Panc1 (cell line): ENCODE data around the gene BTG4. TPM values are rescaled to one million over a fixed set of nuclear protein-coding genes. Genes with fewer than 3 reads are reported as not detected.

Experiments used
- ATAC-seq: fragments of 200-7000 bp; cut with Tn5 transposase; 2 replicates; pipeline ENCODE4 v1.9.1; 2020; ENCODE audit warnings: mild to moderate bottlenecking, moderate library complexity
- BruUV-seq: library from RNA; stranded (reverse); fragments of 400-500 nt; replicated peaks from 2 replicates; lab custom pipeline; 2021; lab: Mats Ljungman, UMichigan
- CTCF ChIA-PET: fragments of 300-600 bp; sonication (Branson Sonifier 250); formaldehyde crosslinking; loops from one replicate; lab custom pipeline; 2022; ENCODE audit warnings: antibody characterized with exemption; lab: Charles Lee
- POLR2A ChIA-PET: fragments of 300-600 bp; sonication (Branson Sonifier 250); formaldehyde crosslinking; loops from one replicate; lab custom pipeline; 2022; ENCODE audit warnings: antibody characterized with exemption; lab: Charles Lee
- DNase-seq: peaks from one replicate; pipeline ENCODE4 v3.0.0-alpha.2; 2010; ENCODE audit warnings: low read depth, low spot score
- H3K27ac ChIP-seq: 2 replicates; pipeline ENCODE4 v1.5.1; 2011; ENCODE audit warnings: mild to moderate bottlenecking, low read length, inconsistent platforms
- H3K27me3 ChIP-seq: fragments of 200-500 bp; sonication (Bioruptor generic); 2 replicates; pipeline ENCODE4 v1.6.0; 2014; ENCODE audit warnings: low read length, inconsistent platforms; ENCODE audit not compliant: control insufficient read depth, insufficient read depth
- H3K36me3 ChIP-seq: fragments of 200-500 bp; sonication (Bioruptor generic); 2 replicates; pipeline ENCODE4 v1.5.1; 2014; ENCODE audit warnings: inconsistent platforms, mild to moderate bottlenecking, low read length, moderate library complexity; ENCODE audit not compliant: control insufficient read depth, insufficient read depth
- H3K4me1 ChIP-seq: 2 replicates; pipeline ENCODE4 v1.5.1; 2011; ENCODE audit warnings: inconsistent platforms, mild to moderate bottlenecking, low read length, moderate library complexity; ENCODE audit not compliant: control insufficient read depth, insufficient read depth
- H3K4me3 ChIP-seq, 2 experiments: 2 replicates each; pipeline ENCODE4 v1.5.1; 2011 to 2012; ENCODE audit warnings: low read depth in 2 of 2, low read length in 2 of 2, mild to moderate bottlenecking in 2 of 2, inconsistent platforms in 1 of 2, moderate library complexity in 1 of 2
- H3K9me3 ChIP-seq: fragments of 200-500 bp; sonication (Bioruptor generic); 2 replicates; pipeline ENCODE4 v1.5.1; 2014; ENCODE audit warnings: low read depth, mild to moderate bottlenecking, inconsistent platforms, low read length, moderate library complexity; ENCODE audit not compliant: control insufficient read depth, insufficient read depth
- POLR2AphosphoS5 ChIP-seq: IDR thresholded peaks from 2 replicates; pipeline ENCODE4 v1.6.1; 2012; ENCODE audit warnings: mild to moderate bottlenecking, low read depth, low read length, moderate library complexity
- SIN3A ChIP-seq: IDR thresholded peaks from 2 replicates; pipeline ENCODE4 v1.6.1; 2012; ENCODE audit warnings: low read depth, mild to moderate bottlenecking, low read length, moderate library complexity, borderline replicate concordance; ENCODE audit not compliant: insufficient read depth
- TCF7L2 ChIP-seq: IDR thresholded peaks from 2 replicates; pipeline ENCODE4 v1.6.1; 2011; ENCODE audit warnings: mild to moderate bottlenecking, low read depth, low read length, inconsistent platforms
- in situ Hi-C: cut with HindIII; loops from 2 replicates; pipeline ENCODE4 v1.10.0; 2016; ENCODE audit warnings: low sequenced_read_pairs, low pct_unique_long_range_greater_than_20kb
- intact Hi-C: fragments of 100-400 bp; cut with micrococcal nuclease; formaldehyde crosslinking; loops from one replicate; pipeline ENCODE4 v1.10.0; 2022; ENCODE audit not compliant: unreplicated experiment
- total RNA-seq: library from RNA; stranded (reverse); gene quantifications from one replicate; pipeline ENCODE4 v1.2.1, GENCODE V29; 2021; ENCODE audit not compliant: unreplicated experiment
- TF ChIP-seq, protein P1 (sequence below): fragments of 450-650 bp; IDR thresholded peaks from 2 replicates; pipeline ENCODE4 v1.5.1; 2017; ENCODE audit warnings: mild to moderate bottlenecking
- TF ChIP-seq, protein P2 (sequence below), 2 experiments: IDR thresholded peaks; 2 replicates each; pipeline ENCODE4 v1.6.1; 2011 to 2012; ENCODE audit warnings: low read depth in 2 of 2, control low read depth in 1 of 2, low read length in 1 of 2, mild to moderate bottlenecking in 1 of 2, moderate library complexity in 1 of 2; ENCODE audit not compliant: insufficient read depth in 1 of 2

Gene BTG4
- total RNA-seq, 1 experiment from 2014 or later, result not detected

GRCh38 chr11:111531687-111532364 is 19.6 kb upstream of the BTG4 start:
- Histone ChIP-seq H3K4me1 (peaks cover 4% of the 10 kb centered on the region; the same call in 1 of the 2 replicates), H3K4me3 (no peak overlapping the region), H3K27ac (no peak overlapping the region), H3K36me3 (no peaks in the 10 kb centered on the region), H3K27me3 (no peaks in the 10 kb centered on the region; the same call in none of the 2 replicates), H3K9me3 (no peaks in the 10 kb centered on the region)
- ChIA-PET POLR2A (interaction anchor here (0.5 kb wide), 1 partner anchor 258 kb away, joined by 3 read pairs; no protein-coding TSS in a partner anchor), CTCF (no interaction called here)
- no peak for TF ChIP-seq SIN3A
- no peak for TF ChIP-seq TCF7L2
- TF ChIP-seq, protein P1, sequence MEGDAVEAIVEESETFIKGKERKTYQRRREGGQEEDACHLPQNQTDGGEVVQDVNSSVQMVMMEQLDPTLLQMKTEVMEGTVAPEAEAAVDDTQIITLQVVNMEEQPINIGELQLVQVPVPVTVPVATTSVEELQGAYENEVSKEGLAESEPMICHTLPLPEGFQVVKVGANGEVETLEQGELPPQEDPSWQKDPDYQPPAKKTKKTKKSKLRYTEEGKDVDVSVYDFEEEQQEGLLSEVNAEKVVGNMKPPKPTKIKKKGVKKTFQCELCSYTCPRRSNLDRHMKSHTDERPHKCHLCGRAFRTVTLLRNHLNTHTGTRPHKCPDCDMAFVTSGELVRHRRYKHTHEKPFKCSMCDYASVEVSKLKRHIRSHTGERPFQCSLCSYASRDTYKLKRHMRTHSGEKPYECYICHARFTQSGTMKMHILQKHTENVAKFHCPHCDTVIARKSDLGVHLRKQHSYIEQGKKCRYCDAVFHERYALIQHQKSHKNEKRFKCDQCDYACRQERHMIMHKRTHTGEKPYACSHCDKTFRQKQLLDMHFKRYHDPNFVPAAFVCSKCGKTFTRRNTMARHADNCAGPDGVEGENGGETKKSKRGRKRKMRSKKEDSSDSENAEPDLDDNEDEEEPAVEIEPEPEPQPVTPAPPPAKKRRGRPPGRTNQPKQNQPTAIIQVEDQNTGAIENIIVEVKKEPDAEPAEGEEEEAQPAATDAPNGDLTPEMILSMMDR, result no peak
- no peak for TF ChIP-seq POLR2AphosphoS5
- TF ChIP-seq, protein P2, sequence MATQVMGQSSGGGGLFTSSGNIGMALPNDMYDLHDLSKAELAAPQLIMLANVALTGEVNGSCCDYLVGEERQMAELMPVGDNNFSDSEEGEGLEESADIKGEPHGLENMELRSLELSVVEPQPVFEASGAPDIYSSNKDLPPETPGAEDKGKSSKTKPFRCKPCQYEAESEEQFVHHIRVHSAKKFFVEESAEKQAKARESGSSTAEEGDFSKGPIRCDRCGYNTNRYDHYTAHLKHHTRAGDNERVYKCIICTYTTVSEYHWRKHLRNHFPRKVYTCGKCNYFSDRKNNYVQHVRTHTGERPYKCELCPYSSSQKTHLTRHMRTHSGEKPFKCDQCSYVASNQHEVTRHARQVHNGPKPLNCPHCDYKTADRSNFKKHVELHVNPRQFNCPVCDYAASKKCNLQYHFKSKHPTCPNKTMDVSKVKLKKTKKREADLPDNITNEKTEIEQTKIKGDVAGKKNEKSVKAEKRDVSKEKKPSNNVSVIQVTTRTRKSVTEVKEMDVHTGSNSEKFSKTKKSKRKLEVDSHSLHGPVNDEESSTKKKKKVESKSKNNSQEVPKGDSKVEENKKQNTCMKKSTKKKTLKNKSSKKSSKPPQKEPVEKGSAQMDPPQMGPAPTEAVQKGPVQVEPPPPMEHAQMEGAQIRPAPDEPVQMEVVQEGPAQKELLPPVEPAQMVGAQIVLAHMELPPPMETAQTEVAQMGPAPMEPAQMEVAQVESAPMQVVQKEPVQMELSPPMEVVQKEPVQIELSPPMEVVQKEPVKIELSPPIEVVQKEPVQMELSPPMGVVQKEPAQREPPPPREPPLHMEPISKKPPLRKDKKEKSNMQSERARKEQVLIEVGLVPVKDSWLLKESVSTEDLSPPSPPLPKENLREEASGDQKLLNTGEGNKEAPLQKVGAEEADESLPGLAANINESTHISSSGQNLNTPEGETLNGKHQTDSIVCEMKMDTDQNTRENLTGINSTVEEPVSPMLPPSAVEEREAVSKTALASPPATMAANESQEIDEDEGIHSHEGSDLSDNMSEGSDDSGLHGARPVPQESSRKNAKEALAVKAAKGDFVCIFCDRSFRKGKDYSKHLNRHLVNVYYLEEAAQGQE (IDR thresholded peaks at IDR 0.05; ENCODE audit: insufficient read depth in 1 of 2, low read depth in 2 of 2, low read length in 1 of 2), result no peak
- DNase-seq, result no peak
- peak; percentile 95 for ATAC-seq
- intact Hi-C loops (no loop called here), in situ Hi-C loops (no loop called here)
- no TSS peak for BruUV-seq

DNA sequence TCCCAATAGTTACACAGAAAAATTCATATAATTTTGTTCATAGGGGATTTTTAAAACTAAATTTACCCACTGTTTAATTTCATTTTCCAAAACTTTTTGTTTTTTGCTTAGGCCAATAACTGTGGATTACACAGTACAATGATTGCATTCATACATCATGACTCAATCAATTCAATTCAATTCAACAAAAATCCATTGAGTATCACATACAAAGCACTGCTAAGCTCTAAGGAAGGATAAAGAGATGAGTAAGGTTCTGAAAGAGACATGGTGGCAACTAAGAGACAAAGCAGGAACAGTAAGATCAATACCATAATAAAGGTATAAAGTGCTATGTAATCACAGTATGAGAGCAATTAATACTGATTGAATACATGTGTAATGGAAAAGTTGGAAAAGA is 18.9 kb upstream of the BTG4 start:
- POLR2A ChIA-PET, result interaction anchor here (0.5 kb wide), 1 partner anchor 259 kb away, joined by 3 read pairs; no protein-coding TSS in a partner anchor
- intact Hi-C loops, result no loop called here
- TF ChIP-seq TCF7L2, result no peak
- TF ChIP-seq, protein P2 (IDR thresholded peaks at IDR 0.05; ENCODE audit: insufficient read depth in 1 of 2, low read depth in 2 of 2, low read length in 1 of 2), result no peak
- TF ChIP-seq POLR2AphosphoS5, result no peak
- TF ChIP-seq, protein P1, result no peak

More for the DNA sequence above, 18.9 kb upstream of the BTG4 start:
- Histone ChIP-seq H3K27ac (no peak overlapping the region), H3K4me1 (peaks cover 4% of the 10 kb centered on the region; the same call in 1 of the 2 replicates), H3K9me3 (no peaks in the 10 kb centered on the region), H3K36me3 (no peaks in the 10 kb centered on the region), H3K27me3 (no peaks in the 10 kb centered on the region; the same call in 1 of the 2 replicates), H3K4me3 (no peak overlapping the region)
- DNase-seq (no peak), ATAC-seq (no peak)
- CTCF ChIA-PET, result no interaction called here
- BruUV-seq, result no TSS peak
- in situ Hi-C loops, result no loop called here
